Measurements from ENCODE around the gene CADM4. TPM values are rescaled to one million over a fixed set of nuclear protein-coding genes. Genes with fewer than 3 reads are reported as not detected.
"Not testable (repeated sequence)": the region's sequence is repeated elsewhere in the genome, so short reads cannot be mapped to it uniquely, and the experiment has no call there.

CADM4 gene
- total and polyA plus RNA-seq, 2 of the 8 experiments (the other 6 are each of a cell fraction or from before 2014, with no cell fraction given), result 13.5 to 25.0 TPM

GRCh38 chr19:43682269-43682668, 42.6 kb upstream of the CADM4 start:
- H3K18ac ChIP-seq (ENCODE audit: extremely low read depth, low read length); CTCF ChIA-PET (ENCODE audit: partially characterized antibody); H3K23ac ChIP-seq (ENCODE audit: insufficient read length); DNase-seq (ENCODE audit: low read depth in 1 of 2, low spot score in 2 of 2); H3K23me2 ChIP-seq (ENCODE audit: low read depth, low read length); H3K14ac ChIP-seq (ENCODE audit: insufficient read length); H3K56ac ChIP-seq (replicated peaks; ENCODE audit: insufficient read length, low read depth, low read length); H2BK120ac ChIP-seq (replicated peaks; ENCODE audit: low read depth, low read length); H2BK12ac ChIP-seq (ENCODE audit: low read depth, low read length); FAIRE-seq; H3K4me3 ChIP-seq (ENCODE audit: extremely low read depth in 1 of 4, insufficient read depth in 2 of 4, low read depth in 3 of 4, low read length in 4 of 4); H4K20me1 ChIP-seq (replicated peaks in 1 of 2; ENCODE audit: control insufficient read depth in 1 of 2, insufficient read depth in 2 of 2, low read length in 2 of 2); H3K27ac ChIP-seq (ENCODE audit: low read depth, low read length); H3K9me3 ChIP-seq (ENCODE audit: insufficient read depth in 2 of 2, low read depth in 1 of 2, low read length in 1 of 2); H3K4me2 ChIP-seq (ENCODE audit: insufficient read depth in 1 of 2, low read depth in 2 of 2, low read length in 2 of 2); H3K4ac ChIP-seq (replicated peaks; ENCODE audit: insufficient read length, low read depth, low read length); H3K9ac ChIP-seq (replicated peaks in 1 of 4; ENCODE audit: extremely low read depth in 1 of 4, low read depth in 3 of 4, low read length in 3 of 4); H3K79me2 ChIP-seq (ENCODE audit: control insufficient read depth in 1 of 2, insufficient read depth in 2 of 2, low read length in 2 of 2); H2BK15ac ChIP-seq (ENCODE audit: low read length); H2AFZ ChIP-seq (ENCODE audit: low read length); H3K4me1 ChIP-seq (replicated peaks in 1 of 4; ENCODE audit: control insufficient read depth in 3 of 4, insufficient read depth in 4 of 4, low read length in 3 of 4); H4K5ac ChIP-seq (ENCODE audit: insufficient read length, low read depth, low read length); H3K36me3 ChIP-seq (ENCODE audit: control insufficient read depth in 2 of 4, insufficient read depth in 4 of 4, low read length in 3 of 4); H2AK5ac ChIP-seq (ENCODE audit: low read depth, low read length); H3K27me3 ChIP-seq (replicated peaks in 1 of 4; ENCODE audit: control insufficient read depth in 3 of 4, extremely low read depth in 1 of 4, insufficient read depth in 3 of 4, low read length in 3 of 4); H2BK20ac ChIP-seq (ENCODE audit: low read length); H2BK5ac ChIP-seq (ENCODE audit: low read depth, low read length); H3K79me1 ChIP-seq (ENCODE audit: low read depth, low read length); H4K91ac ChIP-seq (replicated peaks; ENCODE audit: insufficient read length, low read length); H4K8ac ChIP-seq (ENCODE audit: extremely low read depth, insufficient read depth, low read length); POLR2A ChIA-PET (ENCODE audit: partially characterized antibody): not testable (repeated sequence)
- WGBS, 2 experiments (ENCODE audit: extremely low coverage in 1 of 2, insufficient coverage in 1 of 2, insufficient read length in 1 of 2, insufficient replicate concordance in 2 of 2, low coverage in 1 of 2, low lambda C conversion rate in 2 of 2, missing lambda C conversion rate in 1 of 2), result 97% methylated on average over 5 of the region's 5 CpGs; no CpG with 5 or more reads in 1 of the 2 experiments
